NCI-H1930 (cell line): ENCODE results near the gene GPD2.

Source experiments
- DNase-seq, 2 experiments: peaks; one replicate each; lab custom pipeline; 2025; lab: John Stamatoyannopoulos, UW

The GPD2 gene

GRCh38 chr2:156435718-156436496 lies at the start of gene GPD2:
TSS of gene GPD2 (plus strand) at chr2:156436379. CDS start at chr2:156476106, 39,727 bp downstream.
- DNase-seq, result peak; percentile 66 to 71

DNA sequence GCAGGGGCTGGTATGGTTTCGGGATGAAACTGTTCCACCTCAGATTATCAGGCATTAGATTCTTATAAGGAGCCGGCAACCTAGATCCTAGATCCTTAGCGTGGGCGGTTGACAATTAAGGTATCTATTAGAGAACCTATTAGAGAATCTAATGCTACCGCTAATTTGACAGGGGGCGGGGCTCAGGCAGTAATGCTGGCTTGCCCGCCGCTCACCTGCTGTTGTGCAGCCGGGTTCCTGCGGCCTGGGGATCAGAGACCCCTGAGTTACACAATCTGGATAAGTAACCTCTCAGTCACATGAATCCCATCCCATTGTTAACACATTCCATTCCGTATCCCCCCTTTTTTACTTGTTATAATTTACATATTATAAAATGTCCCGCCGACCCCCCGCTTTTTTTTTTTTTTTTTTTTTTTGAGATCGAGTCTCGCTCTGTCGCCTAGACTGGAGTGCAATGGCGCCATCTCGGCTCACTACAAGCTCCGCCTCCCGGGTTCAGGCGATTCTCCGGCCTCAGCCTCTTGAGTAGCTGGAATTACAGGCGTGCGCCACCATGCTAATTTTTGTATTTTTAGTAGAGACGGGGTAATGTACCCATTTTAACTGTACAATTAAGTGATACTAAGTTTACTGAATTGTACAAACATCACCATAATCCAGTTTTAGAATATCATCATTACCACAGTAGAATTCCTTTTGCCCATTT lies 42.0 kb upstream of the GPD2 start:
- no peak for DNase-seq

DNA sequence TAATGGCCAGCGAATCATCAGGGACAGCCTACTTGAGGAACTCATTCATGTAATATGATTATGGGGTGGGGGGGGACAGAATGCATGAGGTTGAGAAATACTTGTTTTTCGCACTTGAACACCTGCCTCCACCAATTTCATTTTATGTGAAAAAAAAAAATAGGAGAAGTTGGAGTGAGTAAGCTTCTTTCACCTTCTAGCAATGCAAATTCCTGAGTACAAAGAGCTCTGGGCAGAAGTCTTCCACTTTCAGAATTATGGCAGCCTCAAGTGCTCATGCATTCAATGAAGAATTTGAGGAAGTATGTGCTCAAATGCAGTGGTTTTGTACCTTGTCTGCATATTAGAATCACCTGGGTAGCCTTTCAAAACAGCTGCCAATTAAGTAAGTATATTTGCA lies 40.1 kb upstream of the GPD2 start:
- no peak for DNase-seq

DNA sequence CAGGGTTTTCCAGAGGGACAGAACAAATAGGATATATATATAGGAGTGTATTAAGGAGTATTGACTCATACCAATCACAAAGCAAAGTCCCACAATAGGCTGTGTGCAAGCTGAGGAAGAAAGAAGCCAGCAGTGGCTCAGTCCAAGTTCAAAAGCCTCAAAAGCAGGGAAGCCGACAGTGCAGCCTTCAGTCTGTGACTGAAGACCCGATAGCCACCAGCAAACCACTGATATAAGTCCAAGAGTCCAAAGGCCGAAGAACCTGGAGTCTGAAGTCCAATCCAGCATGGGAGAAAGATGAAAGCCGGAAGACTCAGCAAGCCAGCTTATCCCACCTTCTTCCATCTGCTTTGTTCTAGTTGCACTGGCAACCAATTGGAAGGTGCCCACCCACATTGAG lies 39.0 kb upstream of the GPD2 start:
- DNase-seq, result no peak

DNA sequence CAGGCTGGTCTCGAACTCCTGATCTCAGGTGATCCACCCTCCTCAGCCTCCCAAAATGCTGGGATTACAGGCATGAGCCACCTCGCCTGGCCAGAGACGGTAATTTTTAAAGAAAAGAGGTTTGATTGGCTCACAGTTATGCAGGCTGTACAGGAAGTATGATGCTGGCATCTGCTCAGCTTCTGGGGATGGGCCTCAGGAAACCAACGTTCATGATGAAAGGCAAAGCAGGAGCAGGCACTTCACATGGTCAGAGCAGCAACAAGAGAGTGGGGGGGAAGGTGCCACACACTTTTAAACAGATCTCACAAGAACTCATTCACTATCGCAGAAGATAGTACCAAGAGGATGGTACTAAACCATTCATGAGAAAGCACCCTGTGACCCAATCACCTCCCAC lies 38.0 kb upstream of the GPD2 start:
- no peak for DNase-seq

DNA sequence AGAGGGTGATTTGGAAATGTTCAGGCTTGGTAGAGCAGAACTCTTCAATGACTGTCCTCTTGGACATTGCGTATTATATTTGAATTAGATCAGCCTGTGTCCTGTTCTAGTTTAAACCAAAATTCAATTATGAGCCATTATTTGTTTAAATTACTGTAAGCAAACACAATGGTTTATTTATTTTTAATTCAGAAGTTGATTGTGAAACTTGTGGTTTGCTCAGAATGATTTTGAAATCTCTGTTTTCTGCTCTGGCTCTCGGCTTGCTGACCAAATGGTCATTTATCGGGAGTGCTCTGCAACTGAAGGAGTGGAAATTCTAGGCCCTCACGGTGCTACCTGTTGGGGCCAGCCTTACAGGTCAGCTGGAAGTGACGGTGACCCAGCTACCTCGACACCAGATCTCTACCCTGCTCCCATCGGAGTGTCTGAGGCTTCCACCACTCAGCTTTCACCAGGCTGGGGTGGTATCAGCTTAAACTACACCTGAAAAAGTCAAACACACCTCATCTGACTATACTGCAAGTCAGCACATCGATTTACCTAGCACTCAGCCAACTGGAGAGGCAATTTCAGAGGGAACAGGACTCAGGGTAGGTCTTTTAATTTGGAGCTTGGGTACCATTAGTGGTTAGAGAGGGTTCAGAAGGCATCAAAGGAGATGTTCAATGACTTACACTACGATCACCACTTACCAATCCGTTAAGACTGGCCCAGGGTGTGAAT lies 36.8 kb upstream of the GPD2 start:
- no peak for DNase-seq

DNA sequence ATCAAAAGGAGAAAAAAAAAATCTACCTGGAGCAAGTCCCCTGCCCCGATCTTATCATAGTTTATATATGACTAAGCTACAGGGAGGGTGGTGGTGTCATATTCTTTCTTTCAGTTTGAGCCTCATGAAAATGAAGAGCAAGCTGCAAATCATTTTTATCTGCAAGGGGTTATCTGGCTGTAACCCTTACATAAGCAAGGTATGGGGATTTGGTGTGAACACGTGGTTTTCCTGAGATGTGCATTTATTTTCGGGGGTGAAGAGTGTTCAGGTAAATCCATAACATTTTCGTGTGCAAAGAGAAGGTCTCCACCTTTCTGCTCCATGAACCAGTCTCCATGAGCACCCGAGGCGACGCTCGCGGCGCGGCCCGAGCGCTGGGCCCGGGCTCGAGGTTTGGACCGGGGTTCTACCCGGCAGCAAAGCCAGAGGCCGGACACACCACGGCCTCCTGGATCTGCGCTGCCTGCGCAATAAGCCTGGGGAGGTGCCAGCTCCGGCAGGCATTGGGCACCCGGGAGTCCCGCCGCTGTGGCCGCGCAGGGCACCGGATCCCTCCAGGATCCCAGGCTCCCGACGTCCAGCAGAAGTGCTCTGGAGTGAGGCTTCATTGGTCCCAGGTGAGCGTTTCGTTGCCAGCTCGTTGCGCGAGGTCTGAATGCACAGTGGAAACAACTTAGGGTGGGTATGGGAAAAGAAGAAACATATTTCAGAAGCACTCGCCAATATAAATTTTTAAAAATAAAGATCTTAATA lies 36.1 kb upstream of the GPD2 start:
- peak; percentile 78 to 79 for DNase-seq

DNA sequence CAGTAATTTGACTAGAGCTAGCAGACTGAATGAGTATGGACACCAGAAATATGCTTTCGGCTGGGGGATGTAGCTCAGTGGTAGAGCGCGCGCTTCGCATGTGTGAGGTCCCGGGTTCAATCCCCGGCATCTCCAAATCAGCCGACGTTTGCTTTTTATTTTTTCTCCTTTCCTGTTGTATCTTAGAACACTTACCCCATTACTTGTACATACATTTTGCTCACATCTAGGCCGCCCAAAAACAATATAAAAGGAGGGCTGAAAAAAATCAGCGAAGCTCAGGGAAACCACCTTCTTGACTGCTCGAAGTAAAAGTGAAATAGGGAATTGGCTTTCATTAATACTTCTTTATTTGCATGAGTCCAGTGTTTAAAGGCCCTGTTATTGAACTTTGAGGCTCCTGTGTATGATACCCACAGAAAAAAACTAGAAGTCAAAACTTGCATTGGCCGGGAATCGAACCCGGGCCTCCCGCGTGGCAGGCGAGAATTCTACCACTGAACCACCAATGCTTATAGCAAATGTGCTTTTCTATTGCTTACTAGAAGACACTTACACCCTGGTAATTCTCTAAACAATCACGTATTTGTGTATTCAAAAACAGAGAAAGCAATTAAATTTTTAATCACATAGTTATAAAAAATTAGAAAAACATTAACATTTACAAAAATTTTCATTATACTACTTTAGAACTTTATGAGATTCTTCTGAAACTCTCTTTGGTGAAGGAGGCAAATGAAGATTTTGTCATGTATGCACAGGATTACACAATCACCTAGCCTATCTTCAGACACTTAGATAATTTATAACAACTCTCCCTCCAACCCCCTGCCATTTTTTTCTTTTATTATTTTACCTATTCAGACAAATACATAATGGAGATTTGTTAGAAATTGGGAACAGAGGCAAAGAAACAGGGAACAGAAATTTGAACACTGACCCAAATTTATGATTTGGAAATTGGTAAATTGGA lies 35.2 kb upstream of the GPD2 start:
- peak; percentile 78 to 79 for DNase-seq

DNA sequence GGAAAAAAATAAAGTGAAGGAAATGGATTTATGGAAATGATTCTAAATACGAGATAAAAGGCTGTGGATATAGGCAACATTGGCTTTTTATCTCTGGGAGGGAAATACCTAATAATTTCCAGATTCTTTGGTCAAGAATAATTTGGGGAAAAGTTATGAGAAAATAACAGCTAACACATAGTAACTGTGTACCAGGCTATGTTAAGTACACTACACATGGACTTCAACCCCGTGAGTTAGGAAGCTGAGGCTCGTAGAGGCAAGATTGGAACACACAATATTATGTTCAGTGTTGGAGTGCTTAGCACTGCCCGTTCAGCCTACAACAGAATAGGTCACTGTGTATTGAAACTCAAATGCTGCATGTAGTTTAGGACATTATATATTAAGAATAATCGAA lies 34.3 kb upstream of the GPD2 start:
- no peak for DNase-seq

- no peak for DNase-seq
Observed at GRCh38 chr2:156405586-156405985, 30.6 kb upstream of the GPD2 start.

DNA sequence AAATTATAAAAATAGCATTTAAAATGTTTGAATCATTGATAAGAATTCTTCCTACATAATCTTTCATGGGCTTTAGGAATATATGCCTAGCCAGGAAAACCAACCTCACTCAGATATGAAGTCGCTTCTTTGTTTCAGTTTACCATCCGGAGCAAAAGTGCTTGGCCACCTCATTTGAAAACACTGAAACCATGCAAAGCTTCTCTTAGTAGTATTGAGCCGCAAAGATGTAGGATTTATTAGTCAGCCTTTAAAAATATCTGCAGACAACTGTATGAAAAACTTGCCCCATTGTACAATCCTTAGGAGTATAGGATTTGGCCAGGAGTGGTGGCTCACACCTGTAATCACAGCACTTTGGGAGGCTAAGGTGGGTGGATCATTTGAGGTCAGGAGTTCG lies 24.3 kb upstream of the GPD2 start:
- DNase-seq, result no peak

GRCh38 chr2:156421851-156422250 lies 14.3 kb upstream of the GPD2 start:
- DNase-seq, result no peak

DNA sequence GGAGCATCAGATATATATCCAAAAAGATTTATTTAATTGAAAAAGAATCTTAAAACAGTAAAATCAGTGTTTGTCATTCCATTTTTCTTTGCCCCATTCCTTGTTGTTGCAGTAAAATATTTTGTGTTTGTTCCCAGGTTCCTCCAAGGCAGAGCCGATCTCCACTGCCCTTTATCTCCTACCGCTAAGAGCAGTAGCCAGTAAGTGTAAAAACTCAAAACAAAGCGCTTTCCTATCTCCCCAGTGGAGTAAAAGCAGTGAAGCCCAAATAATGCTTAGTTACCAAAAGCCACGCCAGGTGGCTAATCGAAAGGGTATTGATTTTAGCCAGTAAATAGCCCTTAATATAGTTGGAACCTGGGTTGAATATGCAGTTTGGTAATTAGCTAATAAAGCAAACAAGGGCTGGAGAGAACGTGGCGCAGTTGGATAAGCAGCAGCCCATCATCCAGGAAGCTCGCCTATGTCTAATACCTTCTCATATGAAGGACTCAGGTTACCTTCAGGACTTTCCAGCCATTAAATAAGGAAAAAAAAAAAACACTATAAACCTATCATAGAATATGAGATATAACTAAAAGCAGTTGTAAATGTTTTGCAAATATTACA lies 12.4 kb upstream of the GPD2 start:
- DNase-seq, result no peak

DNA sequence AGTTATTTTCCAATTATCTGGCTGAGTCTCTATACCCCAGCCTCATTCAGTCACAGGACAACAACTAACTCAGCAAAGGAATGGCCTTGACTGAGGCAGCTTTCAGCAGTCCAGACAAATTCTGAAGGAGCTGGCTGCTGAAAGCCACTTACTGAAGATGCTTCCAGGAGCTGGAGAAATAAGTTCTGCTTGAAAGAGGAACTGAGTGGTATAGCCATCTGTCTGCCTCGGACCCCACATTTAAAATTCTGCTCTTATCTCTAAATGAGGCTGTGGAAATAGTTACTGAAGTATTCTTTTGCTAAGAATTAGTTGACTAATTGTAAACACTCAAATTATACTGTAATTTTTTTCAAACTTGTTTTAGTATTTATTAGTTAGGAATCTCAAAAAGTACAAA lies 9.1 kb upstream of the GPD2 start:
- no peak for DNase-seq

DNA sequence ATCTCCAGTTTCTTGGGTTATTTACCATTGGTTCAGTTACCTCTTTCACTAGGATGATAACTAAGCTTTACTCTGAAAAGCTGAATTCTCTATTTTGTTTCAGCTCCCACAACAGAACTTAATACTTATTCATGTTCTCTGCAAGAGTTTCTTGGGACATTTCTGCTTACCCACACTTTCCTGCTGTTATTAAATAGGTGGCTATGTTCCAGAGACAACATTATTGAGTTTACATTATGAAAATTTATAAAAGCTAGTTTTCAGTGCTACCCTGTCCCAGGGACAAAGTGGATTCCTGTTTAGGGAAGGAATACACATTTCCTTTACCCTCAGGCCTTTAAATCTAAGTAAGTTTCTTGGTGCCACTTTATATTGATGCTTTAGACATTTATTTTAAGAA lies 7.0 kb upstream of the GPD2 start:
- no peak for DNase-seq

- DNase-seq, result no peak
Observed at GRCh38 chr2:156430236-156430979, 5.8 kb upstream of the GPD2 start.

DNA sequence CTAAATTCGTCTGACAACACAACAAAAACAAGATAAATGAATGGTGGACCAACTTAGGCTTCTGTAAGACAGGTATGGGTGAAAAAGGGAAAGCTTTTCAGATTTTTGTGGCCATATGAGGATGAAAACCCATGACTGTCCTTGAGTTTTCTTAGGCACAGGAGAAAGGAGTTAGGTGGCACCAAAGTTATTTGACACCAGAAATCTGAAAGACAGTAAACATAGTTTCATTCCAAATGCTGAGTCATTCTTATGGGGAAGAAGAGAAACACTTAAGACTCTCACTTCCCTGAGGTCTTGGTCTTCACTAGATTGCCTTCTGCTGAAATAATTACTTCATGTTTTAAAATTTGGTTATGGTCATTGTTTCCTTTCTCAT lies 5.2 kb upstream of the GPD2 start:
- DNase-seq, result no peak

- no peak for DNase-seq
Observed at GRCh38 chr2:156434461-156435291, 1.5 kb upstream of the GPD2 start.

- peak in 1 of 2 experiments; percentile 33 for DNase-seq
Observed at GRCh38 chr2:156435396-156435717, 822 bp upstream of the GPD2 start.
